Progenitor cell of endocrine pancreas (in vitro differentiated cells): ENCODE measurements around the gene CASKIN1. TPM values are rescaled to one million over a fixed set of nuclear protein-coding genes. Genes with fewer than 3 reads are reported as not detected.

Source experiments
- DNase-seq: peaks from one replicate; pipeline ENCODE4 v3.0.0; 2021; ENCODE audit warnings: low spot score; ENCODE audit not compliant: unreplicated experiment
- H3K27ac Mint-ChIP-seq: 2 replicates; pipeline ENCODE4 v1.8.0; 2021; ENCODE audit warnings: mild to moderate bottlenecking, moderate library complexity, mixed read lengths
- H3K27me3 Mint-ChIP-seq: 2 replicates; pipeline ENCODE4 v1.8.0; 2021; ENCODE audit warnings: mixed read lengths
- H3K36me3 Mint-ChIP-seq: 2 replicates; pipeline ENCODE4 v1.8.0; 2022; ENCODE audit warnings: mixed read lengths; ENCODE audit not compliant: insufficient read depth
- H3K4me1 Mint-ChIP-seq: 2 replicates; pipeline ENCODE4 v1.8.0; 2021; ENCODE audit warnings: low read depth, mixed read lengths
- H3K4me3 Mint-ChIP-seq: 2 replicates; pipeline ENCODE4 v1.8.0; 2021; ENCODE audit warnings: low read depth, mild to moderate bottlenecking, moderate library complexity, mixed read lengths
- H3K9me3 Mint-ChIP-seq: 2 replicates; pipeline ENCODE4 v1.8.0; 2021; ENCODE audit warnings: low read depth, mixed read lengths
- CTCF ChIP-seq: fragments of 200-600 bp; sonication (generic); IDR thresholded peaks from one replicate; pipeline ENCODE4 v1.5.0; 2021; ENCODE audit warnings: antibody characterized with exemption, mild to moderate bottlenecking; ENCODE audit not compliant: unreplicated experiment
- total RNA-seq: library from RNA; stranded (reverse); gene quantifications from 2 replicates; pipeline ENCODE4 v1.2.1, GENCODE V29; 2021

CASKIN1 gene
- total RNA-seq, 1 donor from 2014 or later = 13.1 TPM

- H3K36me3 Mint-ChIP-seq = peaks cover under 1% of the 10 kb centered on the region
- no peaks in the 10 kb centered on the region for H3K9me3 Mint-ChIP-seq
- TF ChIP-seq CTCF = no peak
- no peaks in the 10 kb centered on the region for H3K4me1 Mint-ChIP-seq
- H3K27ac Mint-ChIP-seq = no peak overlapping the region
- H3K4me3 Mint-ChIP-seq = no peak overlapping the region
- DNase-seq = no peak
- H3K27me3 Mint-ChIP-seq = no peaks in the 10 kb centered on the region
These were observed 9.2 kb downstream of the CASKIN1 start for GRCh38 chr16:2187212-2187611.

GRCh38 chr16:2186505-2186904, 9.9 kb downstream of the CASKIN1 start:
- Mint-ChIP-seq H3K27ac (no peak overlapping the region), H3K9me3 (no peaks in the 10 kb centered on the region), H3K4me3 (no peak overlapping the region), H3K27me3 (no peaks in the 10 kb centered on the region), H3K36me3 (peaks cover 2% of the 10 kb centered on the region), H3K4me1 (no peaks in the 10 kb centered on the region)
- no peak for TF ChIP-seq CTCF
- DNase-seq = no peak

GRCh38 chr16:2186064-2186463, 10.3 kb downstream of the CASKIN1 start:
- no peak for DNase-seq
- no peaks in the 10 kb centered on the region for H3K27me3 Mint-ChIP-seq
- no peak overlapping the region for H3K27ac Mint-ChIP-seq
- peaks cover 2% of the 10 kb centered on the region for H3K36me3 Mint-ChIP-seq
- H3K4me3 Mint-ChIP-seq = no peak overlapping the region
- no peak for TF ChIP-seq CTCF
- H3K9me3 Mint-ChIP-seq = no peaks in the 10 kb centered on the region
- H3K4me1 Mint-ChIP-seq = no peaks in the 10 kb centered on the region

GRCh38 chr16:2184962-2185361, 11.4 kb downstream of the CASKIN1 start:
- Mint-ChIP-seq H3K36me3 (peaks cover 2% of the 10 kb centered on the region), H3K9me3 (no peaks in the 10 kb centered on the region), H3K27me3 (no peaks in the 10 kb centered on the region), H3K4me3 (no peak overlapping the region), H3K27ac (no peak overlapping the region), H3K4me1 (no peaks in the 10 kb centered on the region)
- DNase-seq = no peak
- TF ChIP-seq CTCF = no peak

- no peak overlapping the region for H3K27ac Mint-ChIP-seq
These were observed 12.1 kb downstream of the CASKIN1 start for GRCh38 chr16:2184346-2184745.

More at GRCh38 chr16:2184346-2184745, 12.1 kb downstream of the CASKIN1 start:
- Mint-ChIP-seq H3K4me1 (no peaks in the 10 kb centered on the region), H3K9me3 (no peaks in the 10 kb centered on the region), H3K36me3 (peaks cover 2% of the 10 kb centered on the region), H3K4me3 (no peak overlapping the region), H3K27me3 (no peaks in the 10 kb centered on the region)
- TF ChIP-seq CTCF = no peak
- DNase-seq = no peak
